Activated CD4-positive, alpha-beta T cell treated with anti-CD3 and anti-CD28 coated beads, Interleukin-2, Interleukin-6, amounts not matched to agents 100 ng/mL and 50 ng/mL, durations not matched to agents 16 hours and 8 hours (primary cell): ENCODE results near the gene EIF1B.
A peak's percentile ranks its signal among the peaks of the same experiment; 100 is the strongest.
"Not testable (repeated sequence)": the region's sequence is repeated elsewhere in the genome, so short reads cannot be mapped to it uniquely, and the experiment has no call there.

ENCODE experiments used
- DNase-seq: peaks from one replicate; pipeline ENCODE4 v3.0.0-alpha.2; 2020

EIF1B gene

DNA sequence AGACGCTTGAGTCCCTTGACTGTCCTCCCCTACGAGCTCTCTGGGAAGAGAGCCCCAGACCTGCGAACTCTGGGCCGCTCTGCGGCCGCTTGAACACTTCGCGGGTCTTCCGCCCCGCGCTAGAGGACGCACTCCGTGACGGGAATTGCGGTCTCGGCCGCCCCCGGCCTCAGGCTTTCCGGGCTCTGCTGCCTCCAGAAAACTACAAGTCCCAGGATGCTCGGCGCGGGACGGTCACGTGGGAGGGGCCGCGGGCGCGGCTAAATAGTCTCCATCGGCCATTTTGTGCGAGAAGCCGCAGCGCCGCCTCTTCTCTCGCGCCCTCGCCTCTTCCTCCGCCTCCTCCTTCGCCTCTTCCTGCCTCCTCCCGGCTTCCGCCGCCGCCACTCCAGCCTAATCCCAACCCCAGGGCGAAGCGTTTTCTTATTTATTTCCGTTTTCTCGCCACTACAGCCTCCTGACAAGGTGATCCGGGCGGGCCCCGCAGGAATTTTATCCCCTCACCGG, at the start of gene EIF1B:
Gene EIF1B, plus strand, starts transcription at position 290 of the 507 bp plus-strand sequence. CDS start 235 bp downstream, outside the sequence.
- peak; percentile 99 for DNase-seq

DNA sequence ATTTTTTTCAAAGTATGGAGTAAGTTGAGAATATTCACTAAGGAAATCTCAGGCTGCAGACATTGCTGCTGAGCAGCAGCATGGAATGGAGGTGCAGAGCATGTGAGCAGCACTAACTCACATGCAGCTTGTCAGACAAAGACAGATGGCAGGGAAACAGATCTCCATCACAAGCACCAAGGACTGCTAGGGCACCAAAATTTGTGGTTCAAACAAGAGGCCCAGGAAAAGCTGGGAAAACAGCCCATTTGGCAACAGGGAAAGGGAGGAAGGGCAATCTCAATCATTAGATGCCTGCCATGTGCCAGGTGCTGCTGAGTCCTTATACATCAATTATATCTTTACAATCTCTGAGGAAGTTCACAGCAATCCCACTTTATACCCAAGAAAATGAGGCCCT, 47.2 kb upstream of the EIF1B start:
- no peak for DNase-seq

DNA sequence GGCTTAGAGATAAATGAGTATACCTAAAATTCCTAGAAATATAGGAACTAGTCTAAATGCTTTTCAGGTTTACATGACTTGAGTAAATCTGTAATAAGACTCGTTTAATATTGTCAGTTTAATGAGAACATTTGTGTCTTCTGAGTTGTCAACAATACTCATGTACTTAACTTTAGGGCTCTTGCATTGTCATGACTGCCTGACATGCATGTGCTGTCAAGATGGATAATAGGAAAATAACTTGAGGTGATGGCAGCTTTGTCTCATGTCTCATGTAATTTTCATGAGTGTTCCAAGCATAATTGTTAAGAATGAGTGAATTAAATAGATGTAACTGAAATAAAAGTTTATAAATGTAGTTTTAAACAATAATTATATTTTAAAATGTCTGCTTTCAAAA, 45.1 kb upstream of the EIF1B start:
- no peak for DNase-seq

DNA sequence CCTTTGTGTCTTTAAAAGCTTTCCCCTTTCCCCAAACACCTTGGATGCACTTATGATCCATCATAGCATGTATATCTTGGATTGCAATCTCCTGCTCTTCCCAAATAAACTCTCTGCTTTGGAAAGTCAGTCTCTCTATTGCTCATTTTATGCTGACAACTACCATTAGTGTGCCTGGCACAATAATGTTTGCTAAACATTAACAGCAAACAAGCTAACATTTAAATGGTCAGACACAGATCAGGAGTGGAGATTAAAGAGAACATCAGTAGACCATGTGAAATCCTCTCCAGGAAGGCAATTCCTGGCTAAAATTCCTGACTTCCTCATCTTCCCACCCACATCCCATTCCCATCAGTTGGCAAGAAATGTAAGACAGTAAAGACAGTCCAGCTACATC, 44.3 kb upstream of the EIF1B start:
- no peak for DNase-seq

DNA sequence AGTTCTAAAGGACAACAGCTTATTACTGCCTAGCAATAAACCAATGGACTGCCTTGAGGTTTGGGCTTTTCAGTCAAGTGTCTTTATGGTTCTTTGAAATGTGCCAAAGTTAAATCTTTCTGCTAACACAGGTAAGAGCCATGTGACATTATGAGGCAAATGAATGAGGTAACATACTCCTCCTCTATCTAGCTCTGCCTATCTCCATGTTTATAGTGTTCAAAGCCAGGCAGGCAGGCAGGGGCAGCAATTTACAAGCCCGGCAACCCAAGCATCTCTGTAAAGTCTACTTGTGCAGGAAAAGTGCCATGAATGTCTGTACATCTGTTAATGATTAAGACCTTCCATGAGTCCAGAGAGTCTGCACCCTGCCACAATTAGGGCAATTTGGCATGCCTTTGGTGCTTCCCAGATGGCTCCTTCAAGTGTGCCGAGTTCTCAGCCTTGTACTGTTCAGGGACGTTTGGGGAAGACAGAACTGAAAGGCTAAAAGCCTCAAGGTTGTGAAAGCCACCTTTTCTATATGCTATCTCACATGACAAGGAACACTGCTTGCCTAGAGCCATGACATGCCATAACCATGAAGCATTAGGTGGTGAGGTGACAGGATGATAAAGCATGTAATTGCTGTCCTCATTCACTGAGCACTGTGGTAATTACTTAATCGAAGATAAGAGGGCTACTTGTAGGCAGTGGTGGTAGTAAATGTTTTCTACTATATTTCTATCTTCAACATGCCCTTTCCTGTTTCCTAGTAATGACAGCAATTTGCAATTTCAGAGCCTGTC, 41.4 kb upstream of the EIF1B start:
- DNase-seq = no peak

DNA sequence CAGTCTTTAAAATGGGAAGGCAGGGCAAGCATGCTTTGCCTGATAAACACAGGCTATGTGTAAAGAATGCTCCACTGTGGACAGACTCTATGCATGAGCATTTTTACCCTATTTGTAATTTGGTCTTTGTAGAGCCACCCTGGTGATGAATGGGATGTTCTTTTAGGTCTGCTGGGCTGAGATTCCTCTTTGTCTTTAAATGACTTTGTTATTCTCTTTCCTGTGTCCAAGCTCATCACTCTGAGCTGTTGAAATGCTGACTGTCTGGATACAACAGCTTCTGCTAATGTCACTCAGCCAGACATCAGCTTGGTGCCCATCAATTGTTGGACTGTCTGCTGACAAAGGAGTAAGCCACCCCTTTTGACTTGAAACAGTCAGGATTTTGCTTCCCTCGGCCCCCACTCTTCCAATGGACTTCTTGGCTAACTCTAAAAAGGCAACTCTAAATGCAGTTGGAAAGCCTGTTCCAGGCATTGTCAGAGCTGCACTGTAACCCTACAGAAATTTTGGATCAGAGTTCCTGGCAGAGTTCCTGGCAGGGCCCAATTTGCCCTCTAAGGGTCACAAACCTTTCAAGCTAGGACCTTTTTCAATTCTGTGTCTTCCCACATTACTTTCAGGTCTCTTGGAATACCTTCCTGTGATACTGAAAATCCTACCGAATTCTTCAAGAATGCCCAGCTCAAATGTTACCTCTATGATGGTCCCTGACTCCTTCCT, 40.5 kb upstream of the EIF1B start:
- no peak for DNase-seq

DNA sequence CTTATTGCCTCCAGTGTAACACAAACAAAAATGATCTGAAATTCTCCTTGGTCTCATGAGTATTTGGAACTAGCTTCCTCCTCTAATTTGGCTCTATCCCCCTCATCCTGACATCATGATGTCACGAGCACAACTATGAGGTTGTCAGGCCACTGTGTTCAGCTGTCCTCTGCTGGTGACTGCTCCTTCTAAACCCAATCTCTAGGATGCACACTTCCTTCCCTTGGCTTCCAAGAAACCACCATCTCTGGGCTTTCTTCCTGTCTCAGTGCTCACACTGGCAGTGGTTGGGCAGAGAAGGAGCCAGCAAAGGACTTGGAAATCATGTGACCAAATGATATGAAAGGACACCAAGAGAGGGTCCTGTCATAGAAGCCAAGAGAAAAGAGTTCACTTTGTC, 30.7 kb upstream of the EIF1B start:
- no peak for DNase-seq

DNA sequence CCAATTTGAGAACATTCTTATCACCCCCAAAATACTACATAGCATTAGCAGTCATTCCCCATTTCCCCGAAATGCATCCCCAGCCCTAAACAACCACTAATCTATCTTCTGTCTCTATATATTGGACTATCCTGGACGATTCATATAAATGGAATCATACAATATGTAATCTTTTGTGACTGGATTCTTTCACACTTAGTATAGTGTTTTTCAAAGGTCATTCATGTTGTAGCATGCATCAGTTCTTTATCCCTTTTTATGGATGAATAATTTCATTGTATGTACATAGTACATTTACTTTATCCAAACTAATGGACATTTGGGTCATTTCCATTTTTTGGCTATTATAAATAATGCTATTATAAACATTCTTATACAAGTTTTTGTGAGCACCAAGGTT, 27.5 kb upstream of the EIF1B start:
- DNase-seq = no peak

DNA sequence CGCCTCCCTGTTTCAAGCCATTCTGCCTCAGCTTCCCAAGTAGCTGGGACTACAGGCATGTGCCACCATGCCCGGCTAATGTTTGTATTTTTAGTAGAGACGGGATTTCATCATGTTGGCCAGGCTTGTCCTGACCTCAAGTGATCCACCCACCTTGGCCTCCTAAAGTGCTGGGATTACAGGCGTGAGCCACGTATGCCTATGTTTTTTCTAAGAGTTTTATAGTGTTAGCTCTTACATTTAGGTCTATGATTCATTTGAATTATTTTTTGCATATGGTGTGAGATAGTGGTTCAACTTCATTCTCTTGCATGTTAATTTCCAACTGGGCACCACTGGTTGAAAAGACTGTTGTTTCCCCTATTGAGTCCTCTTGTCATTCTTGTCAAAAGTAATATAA, 26.4 kb upstream of the EIF1B start:
- not testable (repeated sequence) for DNase-seq

DNA sequence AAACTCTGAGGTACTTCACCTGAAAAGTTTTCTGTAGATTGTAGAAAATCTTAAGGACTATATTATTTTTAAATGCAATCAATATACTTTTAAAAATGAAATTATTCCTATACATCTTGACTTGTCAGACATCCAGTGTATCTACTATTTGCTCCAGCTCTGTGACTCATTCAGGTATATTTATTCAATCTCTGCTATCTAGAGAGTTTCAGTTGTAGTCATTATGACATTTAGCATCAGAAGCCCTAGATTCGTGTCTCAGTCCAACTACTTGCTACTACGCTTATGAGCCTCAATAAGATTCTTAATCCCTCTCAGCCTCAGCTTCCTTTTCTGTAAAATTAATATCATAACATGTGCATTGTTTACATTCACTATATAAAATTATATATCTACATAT, 22.3 kb upstream of the EIF1B start:
- DNase-seq = no peak

DNA sequence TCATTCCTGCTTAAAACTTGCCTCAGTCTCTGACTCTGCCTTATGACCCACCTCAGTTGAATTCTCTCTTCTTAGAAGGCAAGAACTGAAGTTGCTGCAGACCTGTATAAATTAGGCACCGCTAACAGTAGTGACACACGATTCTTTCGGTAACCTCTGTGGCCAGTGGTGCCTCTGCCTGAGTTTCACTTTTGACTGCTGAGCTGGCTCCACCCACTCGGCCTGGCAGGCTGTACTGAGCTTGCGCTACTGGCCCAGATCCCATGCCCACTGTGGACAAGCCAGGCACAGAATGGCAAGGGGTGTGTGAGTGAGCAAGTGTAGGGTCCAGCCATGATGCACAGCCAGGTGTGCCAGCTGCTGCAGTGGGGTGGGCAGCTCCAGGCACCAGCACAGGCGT, 19.1 kb upstream of the EIF1B start:
- DNase-seq = peak; percentile 11

DNA sequence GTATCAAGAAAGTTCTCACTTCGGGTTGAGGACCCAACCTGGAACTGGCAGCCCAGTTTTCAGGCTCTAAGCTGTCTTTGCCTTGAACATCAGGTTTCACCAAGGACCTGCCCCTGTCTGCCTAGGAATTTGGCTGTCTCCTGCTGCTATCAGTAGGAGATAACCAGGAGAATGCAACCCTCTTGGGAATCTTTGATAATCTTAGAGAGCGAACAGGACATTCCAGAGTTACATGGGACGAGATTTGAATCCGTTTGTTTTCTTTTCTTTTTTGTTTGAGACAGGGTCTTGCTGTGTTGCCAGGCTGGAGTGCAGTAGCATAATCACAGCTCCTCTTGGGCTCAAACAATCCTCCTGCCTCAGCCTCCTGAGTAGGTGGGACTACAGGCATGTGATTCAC, 18.0 kb upstream of the EIF1B start:
- DNase-seq = no peak

DNA sequence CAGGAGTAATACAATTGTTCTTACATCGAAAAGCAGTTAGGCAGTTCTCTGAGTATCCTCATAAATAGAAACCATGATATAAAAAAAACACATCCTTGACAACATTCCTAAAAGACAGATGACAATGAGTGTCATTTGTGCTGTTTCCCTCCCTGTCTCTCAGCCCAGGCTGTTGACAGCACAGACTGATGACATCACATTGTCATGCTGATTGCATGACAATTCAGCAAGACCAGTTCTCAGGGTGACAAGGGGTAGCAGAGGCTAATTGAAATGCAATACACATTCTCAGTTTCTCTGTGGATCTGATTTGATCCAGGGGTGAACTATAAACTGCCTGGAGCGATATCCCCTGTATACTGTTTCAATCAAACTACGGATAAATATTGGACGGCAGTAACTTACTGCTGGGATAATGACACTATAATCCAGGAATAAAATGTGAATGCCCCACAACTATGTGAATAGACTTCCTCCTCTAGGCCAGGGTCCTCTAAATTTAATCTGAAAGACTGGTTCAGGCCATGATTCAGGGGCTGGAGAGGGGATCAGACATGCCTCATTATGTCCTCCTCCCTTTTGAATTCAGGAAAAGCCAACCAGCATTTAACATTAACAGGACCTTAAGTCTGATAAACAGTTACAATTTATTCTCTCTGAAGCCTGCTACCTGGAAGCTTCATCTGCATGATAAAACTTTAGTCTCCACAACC, 16.7 kb upstream of the EIF1B start:
- DNase-seq = no peak

DNA sequence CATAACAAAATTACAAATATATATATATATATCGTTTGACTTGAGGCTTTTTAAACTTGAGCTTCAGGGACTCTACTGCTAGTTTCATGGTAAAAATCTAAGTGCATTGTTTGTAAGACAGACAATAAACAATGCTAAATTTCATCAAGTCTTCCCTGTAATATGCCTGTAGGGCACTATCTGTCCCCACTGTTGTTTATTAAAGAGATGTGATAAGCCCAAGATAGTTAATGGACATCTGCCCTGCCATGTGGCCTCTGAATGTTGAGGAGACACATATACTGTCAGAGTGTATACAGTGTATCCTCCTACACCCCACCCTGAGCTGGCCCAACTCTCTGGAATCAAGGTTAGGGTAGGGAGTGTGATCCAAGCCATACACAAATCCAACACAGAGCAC, 15.1 kb upstream of the EIF1B start:
- DNase-seq = no peak

DNA sequence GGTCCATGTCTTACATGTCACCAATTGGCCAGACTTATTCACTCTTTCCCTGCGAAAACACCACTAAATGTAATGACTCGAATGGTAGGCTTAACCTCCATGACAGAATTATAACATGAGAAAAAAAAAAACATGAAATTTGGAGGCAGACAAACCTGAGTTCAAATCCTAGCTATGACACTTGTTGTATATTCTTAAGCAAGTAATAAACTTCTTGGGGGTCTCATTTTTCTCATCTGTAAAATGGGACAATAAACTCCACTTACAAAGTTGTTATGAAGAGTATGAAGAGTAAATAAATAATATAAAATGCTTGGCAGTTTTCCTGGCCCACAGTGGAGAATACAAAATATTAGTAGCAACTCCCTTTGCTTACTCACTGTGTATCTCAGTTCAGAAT, 11.4 kb upstream of the EIF1B start:
- DNase-seq = no peak

DNA sequence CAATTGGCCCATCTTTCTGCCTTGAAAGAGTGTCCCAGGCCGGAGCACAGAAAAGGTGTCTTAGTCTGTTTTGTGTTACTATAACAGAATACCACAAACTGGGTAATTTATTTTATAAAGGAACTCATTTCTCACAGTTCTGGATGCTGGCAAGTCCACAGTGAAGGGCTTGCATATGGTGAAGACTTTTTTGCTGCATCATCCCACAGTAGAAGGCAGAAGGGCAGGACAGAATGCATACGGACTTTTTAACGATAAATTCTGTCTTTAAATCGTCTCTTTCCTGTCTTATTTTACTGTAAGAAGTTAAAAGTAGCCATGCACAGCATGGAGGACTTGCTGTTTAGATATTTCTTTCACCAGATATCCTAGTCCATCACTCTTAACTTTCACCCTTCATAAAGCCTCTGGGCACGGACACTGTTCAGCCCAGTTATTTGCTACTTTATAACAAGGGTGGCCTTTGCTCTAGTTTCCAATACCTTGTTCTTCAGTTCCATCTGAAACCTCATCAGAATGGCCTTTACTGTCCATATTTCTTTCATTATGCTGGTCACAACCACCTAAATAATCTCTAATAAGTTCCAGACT, 10.3 kb upstream of the EIF1B start:
- no peak for DNase-seq

DNA sequence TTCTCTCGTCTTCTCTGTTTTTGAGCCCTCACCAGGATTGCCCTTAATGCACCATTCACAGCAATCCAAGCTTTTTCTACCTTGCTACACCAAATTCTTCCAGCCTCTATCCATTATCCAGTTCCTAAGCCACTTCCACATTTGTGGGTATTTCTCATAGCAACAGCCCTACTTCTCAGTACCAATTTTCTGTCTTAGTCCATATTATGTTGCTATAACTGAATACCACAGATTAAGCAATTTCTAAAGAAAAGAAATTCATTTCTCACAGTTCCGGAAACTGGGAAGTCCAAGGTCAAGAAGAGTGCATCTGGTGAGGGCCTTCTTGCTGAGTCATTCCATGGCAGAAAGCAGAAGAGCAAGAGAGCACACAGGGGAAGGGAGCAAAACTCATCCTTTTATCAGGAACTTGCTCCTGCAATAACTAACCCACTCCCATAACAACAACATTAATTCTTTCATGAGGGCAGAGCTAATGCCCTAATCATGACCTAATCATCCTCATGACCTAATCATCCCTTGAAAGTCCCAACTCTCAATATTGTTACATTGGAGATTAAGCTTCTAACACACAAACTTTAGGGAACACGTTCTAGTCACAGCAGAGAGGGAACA, 9.7 kb upstream of the EIF1B start:
- no peak for DNase-seq

DNA sequence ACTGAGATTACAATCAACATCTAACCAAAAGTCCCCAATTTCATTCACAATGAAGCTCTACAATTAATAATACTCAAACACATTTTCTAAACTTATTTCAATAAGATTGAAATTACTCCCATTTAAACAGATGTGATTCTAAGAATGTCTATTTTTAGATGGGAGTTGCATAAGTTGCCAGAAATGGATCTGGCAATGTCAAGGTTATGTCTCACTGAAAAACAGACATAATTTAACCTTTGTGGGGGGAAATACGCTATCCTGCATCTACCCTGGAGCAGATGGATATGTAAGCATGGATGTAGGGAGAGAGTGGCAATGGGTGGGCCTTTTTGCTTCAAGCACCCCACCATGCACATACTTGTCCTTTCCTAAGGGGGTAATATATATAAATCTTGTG, 6.7 kb upstream of the EIF1B start:
- DNase-seq = no peak

DNA sequence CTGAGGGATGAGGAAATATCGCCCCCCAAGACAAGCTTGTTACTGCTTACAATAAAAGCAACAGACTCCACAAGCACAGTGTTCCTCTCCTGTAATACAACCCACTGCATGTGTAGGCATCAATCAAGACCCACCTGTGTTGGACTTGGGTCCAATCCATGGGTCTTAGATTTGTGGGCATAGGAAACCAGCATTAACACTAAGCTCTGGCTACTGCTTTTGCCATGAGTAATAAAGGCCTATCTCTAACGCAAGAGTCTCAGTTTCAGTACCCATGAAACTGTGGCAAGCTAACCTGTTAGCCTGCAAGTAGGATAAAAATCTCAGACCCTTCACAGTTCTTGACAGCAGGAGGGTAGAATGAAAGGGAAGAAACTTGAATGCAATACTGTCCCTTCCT, 5.2 kb upstream of the EIF1B start:
- DNase-seq = no peak

DNA sequence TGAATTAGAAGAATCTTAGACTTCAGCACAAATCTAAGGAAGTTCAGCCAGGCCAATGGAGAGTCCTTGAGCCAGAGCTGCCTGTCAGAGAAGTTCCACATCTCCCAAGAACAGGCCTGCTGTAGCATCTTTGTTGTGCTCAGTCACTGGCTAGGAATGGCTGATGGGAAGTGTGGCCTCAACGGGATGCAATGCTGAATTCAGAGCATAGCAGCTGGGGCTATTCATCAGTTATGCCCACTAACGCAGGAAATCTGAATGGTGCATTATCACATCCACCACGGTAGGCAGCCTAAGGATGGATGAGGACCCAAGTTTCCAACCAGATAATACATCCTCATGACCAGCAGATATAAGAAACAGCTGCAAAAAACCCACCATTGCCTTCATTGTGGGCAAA, 3.2 kb upstream of the EIF1B start:
- no peak for DNase-seq

DNA sequence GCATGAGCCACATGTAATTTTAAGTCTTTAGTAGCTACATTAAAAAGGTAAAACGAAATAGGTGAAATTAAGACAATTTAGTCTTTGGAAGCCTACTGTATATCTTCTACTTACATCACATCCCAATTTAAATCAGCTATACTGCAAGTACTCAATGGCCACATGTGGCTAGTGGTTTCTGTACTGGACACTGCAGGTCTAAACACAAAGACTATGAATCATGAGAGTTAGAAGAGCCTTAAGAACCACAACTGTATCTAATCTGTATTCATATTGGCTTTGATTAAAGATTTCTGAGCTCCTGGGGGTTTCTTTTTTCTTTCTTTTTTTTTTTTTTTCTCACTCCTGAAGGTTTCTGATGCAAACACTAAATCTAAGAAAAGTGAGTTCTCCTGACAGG, 2.3 kb upstream of the EIF1B start:
- no peak for DNase-seq

DNA sequence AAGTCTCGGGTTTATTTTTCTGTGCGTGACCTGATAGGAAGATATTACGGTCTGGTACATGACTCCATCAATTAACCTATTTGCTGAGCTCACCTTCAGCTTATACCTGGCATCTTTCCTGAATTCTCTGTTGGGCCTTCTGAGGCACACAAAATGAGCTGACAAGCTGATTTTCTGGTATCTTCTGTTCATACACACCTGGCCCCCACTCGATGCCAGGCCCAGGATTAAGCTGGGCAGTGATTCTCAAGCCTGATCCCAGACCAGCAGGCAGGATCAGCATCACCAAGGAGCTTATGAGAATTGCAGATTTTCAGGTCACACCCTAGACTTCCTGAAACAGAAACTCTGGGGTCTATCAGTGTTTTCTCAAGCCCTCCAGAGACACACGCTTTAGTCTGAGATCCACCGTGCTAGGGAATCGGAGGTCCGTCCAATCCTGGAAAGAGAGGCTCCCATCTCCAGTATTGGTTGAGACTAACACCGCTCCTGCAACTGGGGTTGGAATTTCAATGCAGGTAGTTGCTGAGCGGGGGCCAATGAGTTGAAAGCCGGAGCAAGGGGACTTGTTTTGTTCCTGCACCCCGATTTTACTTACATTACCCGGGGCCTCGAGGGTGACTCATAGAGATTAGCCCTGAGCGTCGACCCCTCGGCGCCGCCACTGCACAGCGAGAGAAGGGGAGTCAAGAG, 636 bp upstream of the EIF1B start:
- no peak for DNase-seq
